Neuronal stem cell (in vitro differentiated cells): Measurements from ENCODE around the gene CAPZA1.

Experiments used
- DNase-seq: peaks from one replicate; pipeline ENCODE4 v3.0.0-alpha.2; 2013; ENCODE audit warnings: low spot score
- H2AFZ ChIP-seq: one replicate; pipeline ENCODE4 v1.6.1; 2013; ENCODE audit warnings: mild to moderate bottlenecking, low read length, inconsistent platforms
- H2AK5ac ChIP-seq: 2 replicates; pipeline ENCODE4 v1.6.1; 2013; ENCODE audit warnings: low read depth, mild to moderate bottlenecking, inconsistent platforms, low read length, moderate library complexity, mixed read lengths
- H2BK120ac ChIP-seq: 2 replicates; pipeline ENCODE4 v1.6.1; 2013; ENCODE audit warnings: low read depth, mild to moderate bottlenecking, inconsistent platforms, low read length, moderate library complexity, mixed read lengths
- H2BK12ac ChIP-seq: one replicate; pipeline ENCODE4 v1.6.1; 2013; ENCODE audit warnings: low read length, inconsistent platforms
- H2BK15ac ChIP-seq: 2 replicates; pipeline ENCODE4 v1.6.1; 2013; ENCODE audit warnings: mild to moderate bottlenecking, low read length, inconsistent platforms, mixed read lengths
- H2BK5ac ChIP-seq: one replicate; pipeline ENCODE4 v1.6.1; 2013; ENCODE audit warnings: inconsistent platforms, mild to moderate bottlenecking, low read length, moderate library complexity
- H3K14ac ChIP-seq: one replicate; pipeline ENCODE4 v1.6.1; 2013; ENCODE audit warnings: low read length, inconsistent platforms
- H3K18ac ChIP-seq: 2 replicates; pipeline ENCODE4 v1.6.1; 2013; ENCODE audit warnings: low read length, inconsistent platforms
- H3K23ac ChIP-seq: 2 replicates; pipeline ENCODE4 v1.6.1; 2013; ENCODE audit warnings: low read depth, mild to moderate bottlenecking, mixed read lengths, low read length, inconsistent platforms; ENCODE audit not compliant: poor library complexity
- H3K27ac ChIP-seq: replicated peaks from 3 replicates; pipeline ENCODE4 v1.5.1; 2013; ENCODE audit warnings: low read length, inconsistent platforms
- H3K27me3 ChIP-seq, 3 experiments: 2 replicates each; pipeline ENCODE4 v1.6.1; 2013; ENCODE audit warnings: low read length in 3 of 3, mild to moderate bottlenecking in 2 of 3, inconsistent platforms in 1 of 3, low read depth in 1 of 3, mixed read lengths in 1 of 3, moderate library complexity in 1 of 3; ENCODE audit not compliant: control insufficient read depth in 3 of 3, insufficient read depth in 3 of 3
- H3K36me3 ChIP-seq, 2 donors: replicated peaks in 1 of 2; 2 replicates each; pipeline ENCODE4 v1.6.1; 2013; ENCODE audit warnings: low read length in 2 of 2; ENCODE audit not compliant: control insufficient read depth in 2 of 2, insufficient read depth in 2 of 2
- H3K4ac ChIP-seq: 2 replicates; pipeline ENCODE4 v1.6.1; 2013; ENCODE audit warnings: inconsistent platforms, mild to moderate bottlenecking, low read length, moderate library complexity
- H3K4me1 ChIP-seq, 2 donors: 1 replicate in 1 of 2; 2 replicates in 1 of 2; pipeline ENCODE4 v1.6.1; 2013; ENCODE audit warnings: low read length in 2 of 2, low read depth in 1 of 2; ENCODE audit not compliant: control insufficient read depth in 2 of 2, insufficient read depth in 1 of 2
- H3K4me2 ChIP-seq: one replicate; pipeline ENCODE4 v1.6.1; 2013; ENCODE audit warnings: mild to moderate bottlenecking, low read length, inconsistent platforms; ENCODE audit not compliant: insufficient read depth, poor library complexity, severe bottlenecking
- H3K4me3 ChIP-seq, 2 donors: 2 replicates each; pipeline ENCODE4 v1.5.1; 2013; ENCODE audit warnings: low read length in 2 of 2, mild to moderate bottlenecking in 2 of 2, inconsistent platforms in 1 of 2, moderate library complexity in 1 of 2
- H3K79me1 ChIP-seq: one replicate; pipeline ENCODE4 v1.6.1; 2013; ENCODE audit warnings: low read depth, mild to moderate bottlenecking, inconsistent platforms, low read length, moderate library complexity
- H3K9ac ChIP-seq: one replicate; pipeline ENCODE4 v1.6.1; 2013; ENCODE audit warnings: mild to moderate bottlenecking, low read depth, low read length, inconsistent platforms; ENCODE audit not compliant: poor library complexity
- H3K9me3 ChIP-seq, 2 donors: replicated peaks in 1 of 2; 2 replicates each; pipeline versions ENCODE3 to v1.6.1; 2013; ENCODE audit warnings: low read length in 2 of 2, mild to moderate bottlenecking in 2 of 2, inconsistent platforms in 1 of 2, low read depth in 1 of 2, mixed read lengths in 1 of 2, moderate library complexity in 1 of 2; ENCODE audit not compliant: control insufficient read depth in 2 of 2, insufficient read depth in 1 of 2
- H4K8ac ChIP-seq: one replicate; pipeline ENCODE4 v1.6.1; 2013; ENCODE audit warnings: low read depth, mild to moderate bottlenecking, inconsistent platforms, low read length, moderate library complexity
- H4K91ac ChIP-seq: one replicate; pipeline ENCODE4 v1.6.1; 2013; ENCODE audit warnings: low read length, low read depth, mild to moderate bottlenecking, inconsistent platforms; ENCODE audit not compliant: poor library complexity
- whole genome bisulfite sequencing, 2 donors: extraction: QIAGEN DNeasy Blood & Tissue Kit; methylation state at CpG; one replicate each; pipeline ENCODE4 v1.1.7; 2013; ENCODE audit warnings: missing lambda C conversion rate in 2 of 2, mixed read lengths in 1 of 2; ENCODE audit not compliant: insufficient read length in 2 of 2, insufficient replicate concordance in 1 of 2; ENCODE audit errors: extremely low coverage in 2 of 2; 5-methylcytosine and 5-hydroxymethylcytosine counted together

The CAPZA1 gene

GRCh38 chr1:112713466-112714312 is 94.1 kb downstream of the CAPZA1 start:
- H3K27ac ChIP-seq, result no peak overlapping the region
- H3K23ac ChIP-seq, result no peak overlapping the region
- no peak overlapping the region for H2BK120ac ChIP-seq
- H3K79me1 ChIP-seq, result no peaks in the 10 kb centered on the region
- H2AFZ ChIP-seq, result peak overlapping the region; percentile 96
- peak overlapping the region; percentile 25 for H3K14ac ChIP-seq
- H2BK12ac ChIP-seq, result no peak overlapping the region
- peak overlapping the region in 1 of 2 donors; percentile 86 for H3K4me3 ChIP-seq
- H3K18ac ChIP-seq, result peak overlapping the region; percentile 40
- no peaks in the 10 kb centered on the region for H3K36me3 ChIP-seq
- H4K8ac ChIP-seq, result no peak overlapping the region
- H3K9ac ChIP-seq, result no peak overlapping the region
- H3K4me1 ChIP-seq, result peaks cover 8 to 15% of the 10 kb centered on the region in 2 donors
- no peak overlapping the region for H3K4ac ChIP-seq
- H3K4me2 ChIP-seq, result peak overlapping the region; percentile 99
- H4K91ac ChIP-seq, result no peak overlapping the region
- no peaks in the 10 kb centered on the region for H3K9me3 ChIP-seq
- no peak overlapping the region for H2BK15ac ChIP-seq
- H2AK5ac ChIP-seq, result peak overlapping the region; percentile 0
- WGBS, 2 donors, result no CpG with 5 or more reads among the region's 14 CpGs
- H3K27me3 ChIP-seq, result peaks cover 8 to 81% (median 28%) of the 10 kb centered on the region in 3 experiments
- H2BK5ac ChIP-seq, result no peak overlapping the region
- no peak for DNase-seq

- Histone ChIP-seq H3K18ac (peak overlapping the region; percentile 91), H2AK5ac (no peak overlapping the region), H4K91ac (no peak overlapping the region), H2BK12ac (no peak overlapping the region), H3K4me3 (peak overlapping the region; percentile 53 to 86), H3K27me3 (peaks cover 8 to 83% (median 31%) of the 10 kb centered on the region in 3 experiments), H2BK5ac (no peak overlapping the region), H3K4me2 (peak overlapping the region; percentile 99), H3K23ac (peak overlapping the region; percentile 81), H2BK120ac (no peak overlapping the region), H3K9ac (peak overlapping the region; percentile 64), H3K4ac (no peak overlapping the region), H3K79me1 (no peaks in the 10 kb centered on the region), H3K9me3 (no peaks in the 10 kb centered on the region), H2BK15ac (no peak overlapping the region), H3K14ac (peak overlapping the region; percentile 25), H3K4me1 (peaks cover 8 to 15% of the 10 kb centered on the region in 2 donors), H2AFZ (peak overlapping the region; percentile 96), H4K8ac (no peak overlapping the region), H3K36me3 (no peaks in the 10 kb centered on the region), H3K27ac (no peak overlapping the region)
- WGBS, 2 donors, result no CpG with 5 or more reads among the region's 86 CpGs
- DNase-seq, result no peak
These were observed 95.0 kb downstream of the CAPZA1 start for GRCh38 chr1:112714313-112715263.

DNA sequence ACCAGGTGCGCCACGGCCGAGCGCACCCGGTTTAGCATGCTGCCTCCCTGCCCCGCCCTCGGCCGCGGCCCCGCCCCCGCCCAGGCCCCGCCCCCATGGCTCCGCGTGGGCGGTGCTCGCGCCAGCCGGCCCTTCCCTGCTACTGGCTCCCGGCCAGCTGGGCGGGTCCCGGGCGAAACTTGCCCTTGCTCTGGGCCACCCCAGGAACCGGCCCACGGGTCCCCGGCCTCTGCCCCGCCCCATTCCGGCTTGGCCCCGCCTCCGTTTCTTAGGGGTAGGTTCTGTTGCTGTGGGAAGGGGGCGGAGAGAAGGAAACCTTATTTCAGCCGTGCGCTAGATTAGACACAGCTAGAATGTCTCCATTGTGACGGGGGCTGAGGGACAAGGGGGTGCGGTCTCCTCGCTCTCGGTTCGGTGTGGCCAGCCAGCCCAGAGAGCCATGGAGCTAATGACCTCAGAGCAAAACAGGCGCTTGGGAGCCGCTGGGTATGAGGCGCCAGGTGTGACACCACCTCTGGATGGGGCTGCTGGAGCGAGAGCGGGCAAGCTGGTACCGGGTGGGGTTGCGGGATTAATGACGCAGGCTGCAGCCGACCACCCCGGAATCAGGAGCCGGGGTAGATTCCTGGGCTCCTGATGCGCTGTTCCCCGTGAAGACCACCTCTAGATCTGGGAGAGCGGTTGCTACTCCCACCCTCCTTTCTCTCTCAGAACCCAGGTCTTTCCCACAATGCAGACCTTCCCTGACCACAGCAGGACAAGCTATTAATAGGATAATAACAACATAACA is 95.8 kb downstream of the CAPZA1 start, which contains the start of gene PPM1J:
Gene PPM1J, minus strand, starts transcription at position 69 of the 790 bp plus-strand sequence. Its CDS starts 31 bp downstream, at position 38.
- H3K18ac ChIP-seq, result peak within 1 kb of the TSS; percentile 91
- no peaks in the 10 kb centered on the region for H3K79me1 ChIP-seq
- H3K4ac ChIP-seq, result no peak within 1 kb of the TSS
- no peak within 1 kb of the TSS for H2BK5ac ChIP-seq
- peaks cover 8 to 84% (median 31%) of the 10 kb centered on the region in 3 experiments for H3K27me3 ChIP-seq
- peak within 1 kb of the TSS; percentile 64 for H3K9ac ChIP-seq
- DNase-seq, result peak; percentile 92
- no CpG with 5 or more reads among the region's 51 CpGs for WGBS, 2 donors
- peak within 1 kb of the TSS; percentile 100 for H3K4me2 ChIP-seq
- H3K36me3 ChIP-seq, result no peaks in the 10 kb centered on the region
- H4K91ac ChIP-seq, result no peak within 1 kb of the TSS
- H2AFZ ChIP-seq, result peak within 1 kb of the TSS; percentile 96
- peak within 1 kb of the TSS; percentile 53 to 86 for H3K4me3 ChIP-seq
- H2BK15ac ChIP-seq, result no peak within 1 kb of the TSS
- H3K4me1 ChIP-seq, result peaks cover 8 to 15% of the 10 kb centered on the region in 2 donors
- no peak within 1 kb of the TSS for H3K27ac ChIP-seq
- no peak within 1 kb of the TSS for H4K8ac ChIP-seq
- H2BK120ac ChIP-seq, result no peak within 1 kb of the TSS
- H2BK12ac ChIP-seq, result no peak within 1 kb of the TSS
- H3K23ac ChIP-seq, result peak within 1 kb of the TSS; percentile 81
- H3K9me3 ChIP-seq, result no peaks in the 10 kb centered on the region
- H2AK5ac ChIP-seq, result no peak within 1 kb of the TSS
- H3K14ac ChIP-seq, result peak within 1 kb of the TSS; percentile 25
